B cell (primary cell): ENCODE measurements around the gene SPATA19. TPM values are rescaled to one million over a fixed set of nuclear protein-coding genes. Genes with fewer than 3 reads are reported as not detected.

Source experiments
- ATAC-seq: fragments of 200-7000 bp; cut with Tn5 transposase; one replicate; pipeline ENCODE4 v1.10.0; 2021; ENCODE audit warnings: low read depth, mild to moderate bottlenecking, moderate number of reproducible peaks, moderate library complexity
- CTCF ChIA-PET: fragments of 350-600 bp; sonication (Branson Sonifier 250); formaldehyde crosslinking; loops from one replicate; lab custom pipeline; 2021; ENCODE audit warnings: antibody characterized with exemption, inconsistent platforms; lab: Charles Lee
- POLR2A ChIA-PET: fragments of 350-600 bp; sonication (Branson Sonifier 250); formaldehyde crosslinking; loops from one replicate; lab custom pipeline; 2021; ENCODE audit warnings: antibody characterized with exemption; lab: Charles Lee
- DNase-seq: peaks from one replicate; pipeline ENCODE4 v3.0.0; 2013
- H2AFZ ChIP-seq: 2 replicates; pipeline ENCODE4 v1.6.1; 2012; ENCODE audit warnings: mild to moderate bottlenecking, low read depth, low read length; ENCODE audit not compliant: insufficient read depth, poor library complexity, severe bottlenecking
- H3K27ac ChIP-seq, 2 donors: 1 replicate in 1 of 2; 2 replicates in 1 of 2; pipeline ENCODE4 v1.5.1; 2012 to 2013; ENCODE audit warnings: low read length in 2 of 2, mild to moderate bottlenecking in 2 of 2, moderate library complexity in 1 of 2
- H3K27me3 ChIP-seq, 4 experiments: fragments of 200-600 bp in 1 of 4; sonication (generic) in 1 of 4; replicated peaks in 1 of 4; 1 replicate in 2 of 4; 2 replicates in 2 of 4; pipeline versions ENCODE4 v1.6.1 to v1.7.0; 2013 to 2016; ENCODE audit warnings: low read length in 3 of 4, mild to moderate bottlenecking in 2 of 4, mixed read lengths in 1 of 4, moderate library complexity in 1 of 4; ENCODE audit not compliant: insufficient read depth in 4 of 4, control insufficient read depth in 3 of 4; ENCODE audit errors: control extremely low read depth in 1 of 4
- H3K36me3 ChIP-seq, 2 experiments: replicated peaks in 1 of 2; 1 replicate in 1 of 2; 2 replicates in 1 of 2; pipeline versions ENCODE4 v1.6.1 to v1.7.1; 2013; ENCODE audit warnings: low read length in 1 of 2; ENCODE audit not compliant: insufficient read depth in 2 of 2, control insufficient read depth in 1 of 2; ENCODE audit errors: control extremely low read depth in 1 of 2, extremely low read depth in 1 of 2
- H3K4me1 ChIP-seq, 2 donors: fragments of 200-600 bp in 1 of 2; sonication (generic) in 1 of 2; 1 replicate in 1 of 2; 2 replicates in 1 of 2; pipeline versions ENCODE4 v1.5.1 to v1.6.1; 2013 to 2017; ENCODE audit warnings: low read length in 2 of 2; ENCODE audit not compliant: control insufficient read depth in 2 of 2, insufficient read depth in 2 of 2
- H3K4me2 ChIP-seq: replicated peaks from 2 replicates; pipeline ENCODE3; 2012; ENCODE audit warnings: mild to moderate bottlenecking, low read depth, low read length; ENCODE audit not compliant: poor library complexity, severe bottlenecking
- H3K4me3 ChIP-seq, 5 experiments: fragments of 200-600 bp in 1 of 5; sonication (generic) in 1 of 5; 1 replicate in 3 of 5; 2 replicates in 2 of 5; pipeline versions ENCODE4 v1.5.1 to v1.7.0; 2011 to 2016; ENCODE audit warnings: low read length in 4 of 5, mild to moderate bottlenecking in 4 of 5, low read depth in 2 of 5, control low read depth in 1 of 5, moderate library complexity in 1 of 5; ENCODE audit not compliant: insufficient read depth in 1 of 5; ENCODE audit errors: control extremely low read depth in 1 of 5, extremely low read depth in 1 of 5
- H3K79me2 ChIP-seq: fragments of 200-600 bp; sonication (generic); one replicate; pipeline ENCODE4 v1.6.0; 2016; ENCODE audit warnings: low read length; ENCODE audit not compliant: control insufficient read depth, insufficient read depth
- H3K9ac ChIP-seq: fragments of 200-600 bp; sonication (generic); 2 replicates; pipeline ENCODE4 v1.6.1; 2017; ENCODE audit warnings: mild to moderate bottlenecking, low read length, moderate library complexity
- H3K9me3 ChIP-seq, 3 donors: one replicate each; pipeline versions ENCODE4 v1.6.1 to v1.7.1; 2013; ENCODE audit warnings: low read length in 2 of 3; ENCODE audit not compliant: control insufficient read depth in 2 of 3, insufficient read depth in 1 of 3; ENCODE audit errors: control extremely low read depth in 1 of 3
- H4K20me1 ChIP-seq: 2 replicates; pipeline ENCODE4 v1.6.0; 2012; ENCODE audit warnings: mild to moderate bottlenecking, low read length; ENCODE audit not compliant: insufficient read depth, control insufficient read depth, poor library complexity, severe bottlenecking
- H3K27ac Mint-ChIP-seq: one replicate; pipeline ENCODE4 v1.8.0; 2021; ENCODE audit warnings: mixed read lengths
- H3K27me3 Mint-ChIP-seq: one replicate; pipeline ENCODE4 v1.8.0; 2021; ENCODE audit warnings: mixed read lengths
- H3K4me1 Mint-ChIP-seq: one replicate; pipeline ENCODE4 v1.8.0; 2021; ENCODE audit warnings: mixed read lengths
- H3K4me3 Mint-ChIP-seq: one replicate; pipeline ENCODE4 v1.8.0; 2021; ENCODE audit warnings: mixed read lengths
- H3K9me3 Mint-ChIP-seq: one replicate; pipeline ENCODE4 v1.8.0; 2022; ENCODE audit warnings: mixed read lengths; ENCODE audit not compliant: insufficient read depth
- EZH2 ChIP-seq: IDR thresholded peaks from 2 replicates; pipeline ENCODE4 v1.6.1; 2012; ENCODE audit warnings: borderline replicate concordance, low read depth, mild to moderate bottlenecking, moderate library complexity, low read length; ENCODE audit not compliant: insufficient read depth, poor library complexity, severe bottlenecking
- WGBS: methylation state at CpG from one replicate; pipeline ENCODE4 v1.1.5; 2013; ENCODE audit warnings: missing lambda C conversion rate; ENCODE audit not compliant: insufficient coverage; 5-methylcytosine and 5-hydroxymethylcytosine counted together
- intact Hi-C: fragments of 100-400 bp; cut with micrococcal nuclease; formaldehyde crosslinking; loops from one replicate; pipeline ENCODE4 v1.10.0; 2022
- polyA plus RNA-seq: library from polyadenylated mRNA; depleted of rRNA; stranded (reverse); fragments of >200 nt; gene quantifications from 2 replicates; pipeline ENCODE4 v1.2.3, GENCODE V29; 2012
- total RNA-seq, 2 donors: library from RNA; stranded (reverse); fragments of 120-200 nt in 1 of 2; gene quantifications; 1 replicate in 1 of 2; 2 replicates in 1 of 2; pipeline versions ENCODE4 v1.2.3 to v1.2.4, GENCODE V29; 2013 to 2022
- TF ChIP-seq, protein P1 (sequence below): fragments of 200-600 bp; IDR thresholded peaks from one replicate; pipeline ENCODE4 v1.8.0; 2022; ENCODE audit warnings: antibody characterized with exemption, mild to moderate bottlenecking

Gene SPATA19
- total and polyA plus RNA-seq, 2 donors (not counting 1 experiment from before 2014, with no cell fraction given): not detected

- Histone ChIP-seq H2AFZ (no peak overlapping the region), H3K27me3 (peaks cover 0 to 2% (median 0%) of the 10 kb centered on the region in 4 experiments), H3K79me2 (no peaks in the 10 kb centered on the region), H4K20me1 (no peaks in the 10 kb centered on the region), H3K4me3 (no peak overlapping the region), H3K4me2 (no peak overlapping the region), H3K36me3 (no peaks in the 10 kb centered on the region), H3K9me3 (peaks cover 0 to 16% (median 0%) of the 10 kb centered on the region in 3 donors), H3K9ac (no peak overlapping the region), H3K4me1 (no peaks in the 10 kb centered on the region), H3K27ac (no peak overlapping the region)
- ATAC-seq (no peak), DNase-seq (no peak)
- TF ChIP-seq, protein P1, sequence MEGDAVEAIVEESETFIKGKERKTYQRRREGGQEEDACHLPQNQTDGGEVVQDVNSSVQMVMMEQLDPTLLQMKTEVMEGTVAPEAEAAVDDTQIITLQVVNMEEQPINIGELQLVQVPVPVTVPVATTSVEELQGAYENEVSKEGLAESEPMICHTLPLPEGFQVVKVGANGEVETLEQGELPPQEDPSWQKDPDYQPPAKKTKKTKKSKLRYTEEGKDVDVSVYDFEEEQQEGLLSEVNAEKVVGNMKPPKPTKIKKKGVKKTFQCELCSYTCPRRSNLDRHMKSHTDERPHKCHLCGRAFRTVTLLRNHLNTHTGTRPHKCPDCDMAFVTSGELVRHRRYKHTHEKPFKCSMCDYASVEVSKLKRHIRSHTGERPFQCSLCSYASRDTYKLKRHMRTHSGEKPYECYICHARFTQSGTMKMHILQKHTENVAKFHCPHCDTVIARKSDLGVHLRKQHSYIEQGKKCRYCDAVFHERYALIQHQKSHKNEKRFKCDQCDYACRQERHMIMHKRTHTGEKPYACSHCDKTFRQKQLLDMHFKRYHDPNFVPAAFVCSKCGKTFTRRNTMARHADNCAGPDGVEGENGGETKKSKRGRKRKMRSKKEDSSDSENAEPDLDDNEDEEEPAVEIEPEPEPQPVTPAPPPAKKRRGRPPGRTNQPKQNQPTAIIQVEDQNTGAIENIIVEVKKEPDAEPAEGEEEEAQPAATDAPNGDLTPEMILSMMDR: no peak
- no peak for TF ChIP-seq EZH2
- Mint-ChIP-seq H3K4me1 (no peaks in the 10 kb centered on the region), H3K27me3 (no peaks in the 10 kb centered on the region), H3K27ac (no peak overlapping the region), H3K9me3 (no peaks in the 10 kb centered on the region), H3K4me3 (no peak overlapping the region)
- intact Hi-C loops: loop anchor here (10.0 kb wide), 1 partner anchor 701 kb away; no protein-coding TSS in a partner anchor
- CTCF ChIA-PET: interaction anchor here (1.0 to 1.4 kb wide), 3 partner anchors 701 to 757 kb away, joined by 3 to 5 read pairs (median 3); no protein-coding TSS in a partner anchor
- WGBS: 63% methylated on average over 11 of the region's 12 CpGs
- POLR2A ChIA-PET: no interaction called here
Measured at GRCh38 chr11:133835593-133836548, 9.4 kb downstream of the SPATA19 start.
